Hematopoietic multipotent progenitor cell treated with erythropoietin and hydrocortisone succinate and interleukin-3 and kit ligand, for 15 days (in vitro differentiated cells): ENCODE measurements around the gene CACNA1D.
"Not testable (repeated sequence)": the region's sequence is repeated elsewhere in the genome, so short reads cannot be mapped to it uniquely, and the experiment has no call there.

Source experiments
- DNase-seq: peaks from one replicate; pipeline ENCODE4 v3.0.0-alpha.2; 2015; ENCODE audit warnings: low spot score

CACNA1D gene

GRCh38 chr3:53526704-53527055 lies 32.3 kb downstream of the CACNA1D start:
- DNase-seq, result no peak

- DNase-seq, result no peak
Observed at GRCh38 chr3:53530205-53530604, 35.8 kb downstream of the CACNA1D start.

GRCh38 chr3:53531749-53532148 lies 37.3 kb downstream of the CACNA1D start:
- DNase-seq, result no peak

- no peak for DNase-seq
Observed at GRCh38 chr3:53533472-53533871, 39.1 kb downstream of the CACNA1D start.

GRCh38 chr3:53534216-53534615 lies 39.8 kb downstream of the CACNA1D start:
- DNase-seq, result no peak

GRCh38 chr3:53534676-53535400 lies 40.4 kb downstream of the CACNA1D start:
- no peak for DNase-seq

- DNase-seq, result no peak
Observed at GRCh38 chr3:53536282-53536681, 41.9 kb downstream of the CACNA1D start.

- no peak for DNase-seq
Observed at GRCh38 chr3:53544357-53544756, 49.9 kb downstream of the CACNA1D start.

GRCh38 chr3:53545310-53545995 lies 51.0 kb downstream of the CACNA1D start:
- no peak for DNase-seq

GRCh38 chr3:53545996-53546359 lies 51.6 kb downstream of the CACNA1D start:
- DNase-seq, result no peak

GRCh38 chr3:53547327-53547726 lies 52.9 kb downstream of the CACNA1D start:
- no peak for DNase-seq

- DNase-seq, result no peak
Observed at GRCh38 chr3:53550005-53550620, 55.7 kb downstream of the CACNA1D start.

- DNase-seq, result no peak
Observed at GRCh38 chr3:53551324-53551723, 56.9 kb downstream of the CACNA1D start.

- DNase-seq, result no peak
Observed at GRCh38 chr3:53552730-53553129, 58.3 kb downstream of the CACNA1D start.

- no peak for DNase-seq
Observed at GRCh38 chr3:53553200-53553599, 58.8 kb downstream of the CACNA1D start.

- DNase-seq, result no peak
Observed at GRCh38 chr3:53554559-53555067, 60.2 kb downstream of the CACNA1D start.

GRCh38 chr3:53555068-53555588 lies 60.7 kb downstream of the CACNA1D start:
- no peak for DNase-seq

GRCh38 chr3:53566461-53567145 lies 72.2 kb downstream of the CACNA1D start:
- no peak for DNase-seq

- no peak for DNase-seq
Observed at GRCh38 chr3:53570081-53570480, 75.7 kb downstream of the CACNA1D start.

- no peak for DNase-seq
Observed at GRCh38 chr3:53570709-53571108, 76.3 kb downstream of the CACNA1D start.

- no peak for DNase-seq
Observed at GRCh38 chr3:53571264-53571663, 76.9 kb downstream of the CACNA1D start.

GRCh38 chr3:53572184-53572583 lies 77.8 kb downstream of the CACNA1D start:
- DNase-seq, result not testable (repeated sequence)
